Spinal cord (tissue), 10 donors: Measurements from ENCODE around the gene HTD2. TPM values are rescaled to one million over a fixed set of nuclear protein-coding genes. Genes with fewer than 3 reads are reported as not detected.

Experiments used
- DNase-seq, 6 donors: peaks; one replicate each; pipeline versions ENCODE4 v3.0.0 to v3.0.0-alpha.2; 2013 to 2015; ENCODE audit warnings: low spot score in 6 of 6, low read depth in 4 of 6
- H3K27ac ChIP-seq: one replicate; pipeline ENCODE4 v1.5.1; 2013; ENCODE audit warnings: low read depth, low read length, control low read depth
- H3K27me3 ChIP-seq: one replicate; pipeline ENCODE4 v1.6.1; 2013; ENCODE audit warnings: low read length; ENCODE audit not compliant: control insufficient read depth, insufficient read depth
- H3K36me3 ChIP-seq: one replicate; pipeline ENCODE4 v1.6.1; 2013; ENCODE audit warnings: low read length; ENCODE audit not compliant: control insufficient read depth, insufficient read depth
- H3K4me1 ChIP-seq: one replicate; pipeline ENCODE4 v1.6.1; 2013; ENCODE audit warnings: low read length; ENCODE audit not compliant: control insufficient read depth, insufficient read depth
- H3K4me3 ChIP-seq: one replicate; pipeline ENCODE4 v1.5.1; 2013; ENCODE audit warnings: low read depth, low read length, control low read depth
- H3K9me3 ChIP-seq: one replicate; pipeline ENCODE4 v1.6.1; 2013; ENCODE audit warnings: low read length; ENCODE audit not compliant: control insufficient read depth, insufficient read depth
- WGBS: methylation state at CpG from one replicate; pipeline ENCODE4 v1.1.5; 2013; ENCODE audit warnings: missing lambda C conversion rate; ENCODE audit not compliant: insufficient coverage; 5-methylcytosine and 5-hydroxymethylcytosine counted together
- polyA plus RNA-seq, 2 donors: library from polyadenylated mRNA; unstranded; fragments of 120-200 nt; gene quantifications; one replicate each; pipeline ENCODE4 v1.2.1, GENCODE V29; 2013; ENCODE audit not compliant: insufficient read length in 2 of 2
- small RNA-seq: library from RNA; depleted of rRNA; stranded (forward); fragments of <200 nt; gene quantifications from one replicate; pipeline ENCODE3, GENCODE V24; 2014; ENCODE audit warnings: low replicate concordance
- total RNA-seq, 2 donors: library from RNA; depleted of rRNA in 1 of 2; stranded (reverse); fragments of 120-200 nt in 1 of 2; fragments of >200 nt in 1 of 2; gene quantifications; one replicate each; pipeline versions ENCODE4 v1.2.3 to v1.2.4, GENCODE V29; 2013 to 2014
- donor health status: healthy.

Gene HTD2
- total and polyA plus RNA-seq, 4 donors = 10.2 to 12.5 (median 12.1) TPM

GRCh38 chr3:58366699-58367098, 60.4 kb downstream of the HTD2 start:
- Histone ChIP-seq H3K27ac (no peak overlapping the region), H3K4me1 (no peaks in the 10 kb centered on the region), H3K9me3 (no peaks in the 10 kb centered on the region), H3K4me3 (no peak overlapping the region), H3K27me3 (no peaks in the 10 kb centered on the region), H3K36me3 (no peaks in the 10 kb centered on the region)
- DNase-seq = no peak
- no CpG with 5 or more reads among the region's 1 CpG for WGBS

GRCh38 chr3:58369038-58369437, 62.7 kb downstream of the HTD2 start:
- H3K27me3 ChIP-seq = no peaks in the 10 kb centered on the region
- H3K36me3 ChIP-seq = no peaks in the 10 kb centered on the region
- no peak overlapping the region for H3K4me3 ChIP-seq
- no peak overlapping the region for H3K27ac ChIP-seq
- no peak for DNase-seq
- no peaks in the 10 kb centered on the region for H3K9me3 ChIP-seq
- no peaks in the 10 kb centered on the region for H3K4me1 ChIP-seq
- WGBS = 100% methylated on average over 1 of the region's 1 CpG

Small RNA genes within 50 kb of the gene (small RNA-seq; reads per million reads assigned to genes)
- not detected for gene AC098479.1

Other genes starting within 250 kb of the HTD2 start
- 1 to 10 TPM; 3.7 to 7.5 TPM for gene DNASE1L3, start 95.5 kb upstream of the HTD2 start, total RNA-seq
- gene DNASE1L3, start 95.5 kb upstream of the HTD2 start, polyA plus RNA-seq = under 1 TPM; 0.59 TPM
- gene ABHD6, start 68.7 kb upstream of the HTD2 start, total RNA-seq = 10 to 100 TPM; 21.9 to 22.9 TPM
- 10 to 100 TPM; 21.5 to 22.6 TPM for gene ABHD6, start 68.7 kb upstream of the HTD2 start, polyA plus RNA-seq
- gene RPP14, start 275 bp upstream of the HTD2 start, total RNA-seq = 10 to 100 TPM; 13.5 to 18.2 TPM
- gene RPP14, start 275 bp upstream of the HTD2 start, polyA plus RNA-seq = 10 to 100 TPM; 14.4 to 20.1 TPM
- 10 to 100 TPM; 33.9 to 43.6 TPM for gene PXK, start 26.4 kb downstream of the HTD2 start, total RNA-seq
- 10 to 100 TPM; 44.0 to 53.3 TPM for gene PXK, start 26.4 kb downstream of the HTD2 start, polyA plus RNA-seq
- gene PDHB, start 127.3 kb downstream of the HTD2 start, total RNA-seq = 100 to 1,000 TPM in 1 of 2 donors, 10 to 100 TPM in 1; 81.7 to 109 TPM
- gene PDHB, start 127.3 kb downstream of the HTD2 start, polyA plus RNA-seq = 100 to 1,000 TPM; 107 to 110 TPM
- gene KCTD6, start 185.6 kb downstream of the HTD2 start, total RNA-seq = 10 to 100 TPM; 26.6 to 29.7 TPM
- gene KCTD6, start 185.6 kb downstream of the HTD2 start, polyA plus RNA-seq = 10 to 100 TPM; 35.1 TPM
- 10 to 100 TPM; 11.1 to 33.3 TPM for gene ACOX2, start 230.7 kb downstream of the HTD2 start, total RNA-seq
- gene ACOX2, start 230.7 kb downstream of the HTD2 start, polyA plus RNA-seq = 10 to 100 TPM; 11.2 to 20.1 TPM